Osteocyte (in vitro differentiated cells): Measurements from ENCODE around the gene DIP2A. TPM values are rescaled to one million over a fixed set of nuclear protein-coding genes. Genes with fewer than 3 reads are reported as not detected.

Source experiments
- DNase-seq: peaks from one replicate; pipeline ENCODE4 v3.0.0; 2021; ENCODE audit warnings: mixed read lengths; ENCODE audit not compliant: unreplicated experiment; ENCODE audit errors: extremely low spot score
- H3K27ac Mint-ChIP-seq: one replicate; pipeline ENCODE4 v1.8.0; 2021; ENCODE audit warnings: mild to moderate bottlenecking, mixed read lengths; ENCODE audit not compliant: unreplicated experiment
- H3K27me3 Mint-ChIP-seq: one replicate; pipeline ENCODE4 v1.8.0; 2021; ENCODE audit warnings: mixed read lengths; ENCODE audit not compliant: unreplicated experiment
- H3K36me3 Mint-ChIP-seq: one replicate; pipeline ENCODE4 v1.8.0; 2021; ENCODE audit warnings: mixed read lengths; ENCODE audit not compliant: unreplicated experiment
- H3K4me1 Mint-ChIP-seq: one replicate; pipeline ENCODE4 v1.8.0; 2021; ENCODE audit warnings: mixed read lengths; ENCODE audit not compliant: unreplicated experiment
- H3K4me3 Mint-ChIP-seq: one replicate; pipeline ENCODE4 v1.8.0; 2021; ENCODE audit warnings: mild to moderate bottlenecking, moderate library complexity, mixed read lengths; ENCODE audit not compliant: unreplicated experiment
- H3K9me3 Mint-ChIP-seq: one replicate; pipeline ENCODE4 v1.8.0; 2021; ENCODE audit warnings: mixed read lengths; ENCODE audit not compliant: unreplicated experiment
- CTCF ChIP-seq: fragments of 200-600 bp; sonication (generic); IDR thresholded peaks from 2 replicates; pipeline ENCODE4 v1.5.0; 2021; ENCODE audit warnings: antibody characterized with exemption, mild to moderate bottlenecking, moderate library complexity
- total RNA-seq: library from RNA; stranded (reverse); gene quantifications from 2 replicates; pipeline ENCODE4 v1.2.1, GENCODE V29; 2021

The DIP2A gene
- total RNA-seq, 1 donor from 2014 or later = 43.0 TPM

GRCh38 chr21:46617267-46618051 lies 158.8 kb downstream of the DIP2A start:
- Mint-ChIP-seq H3K36me3 (peaks cover 3% of the 10 kb centered on the region), H3K4me3 (no peak overlapping the region), H3K27me3 (peaks cover 14% of the 10 kb centered on the region), H3K27ac (no peak overlapping the region), H3K4me1 (peaks cover 29% of the 10 kb centered on the region), H3K9me3 (peaks cover 18% of the 10 kb centered on the region)
- no peak for DNase-seq
- TF ChIP-seq CTCF = no peak

- DNase-seq = no peak
- Mint-ChIP-seq H3K36me3 (peaks cover 3% of the 10 kb centered on the region), H3K27ac (no peak overlapping the region), H3K27me3 (peaks cover 10% of the 10 kb centered on the region), H3K4me3 (no peak overlapping the region), H3K9me3 (peaks cover 14% of the 10 kb centered on the region), H3K4me1 (peaks cover 37% of the 10 kb centered on the region)
- TF ChIP-seq CTCF = no peak
These were observed 160.2 kb downstream of the DIP2A start for GRCh38 chr21:46618738-46619379.

Other genes starting within 250 kb of the DIP2A start
- gene LSS, start 230.1 kb upstream of the DIP2A start, total RNA-seq = 92.0 and 101 TPM in 2 replicates
- 99.4 and 105 TPM in 2 replicates for gene MCM3AP, start 173.3 kb upstream of the DIP2A start, total RNA-seq
- 17.9 and 18.2 TPM in 2 replicates for gene YBEY, start 172.5 kb upstream of the DIP2A start, total RNA-seq
- gene C21orf58, start 135.0 kb upstream of the DIP2A start, total RNA-seq = 6.9 and 9.1 TPM in 2 replicates
- gene PCNT, start 134.7 kb upstream of the DIP2A start, total RNA-seq = 38.9 and 42.5 TPM in 2 replicates
- gene S100B, start 146.2 kb downstream of the DIP2A start, total RNA-seq = not detected in 2 replicates
- 111 and 115 TPM in 2 replicates for gene PRMT2, start 176.8 kb downstream of the DIP2A start, total RNA-seq